Measurements from ENCODE around the gene CHTF8.

Gene CHTF8

GRCh38 chr16:69084289-69084688 is 48.1 kb downstream of the CHTF8 start:
- no peak for DNase-seq

DNA sequence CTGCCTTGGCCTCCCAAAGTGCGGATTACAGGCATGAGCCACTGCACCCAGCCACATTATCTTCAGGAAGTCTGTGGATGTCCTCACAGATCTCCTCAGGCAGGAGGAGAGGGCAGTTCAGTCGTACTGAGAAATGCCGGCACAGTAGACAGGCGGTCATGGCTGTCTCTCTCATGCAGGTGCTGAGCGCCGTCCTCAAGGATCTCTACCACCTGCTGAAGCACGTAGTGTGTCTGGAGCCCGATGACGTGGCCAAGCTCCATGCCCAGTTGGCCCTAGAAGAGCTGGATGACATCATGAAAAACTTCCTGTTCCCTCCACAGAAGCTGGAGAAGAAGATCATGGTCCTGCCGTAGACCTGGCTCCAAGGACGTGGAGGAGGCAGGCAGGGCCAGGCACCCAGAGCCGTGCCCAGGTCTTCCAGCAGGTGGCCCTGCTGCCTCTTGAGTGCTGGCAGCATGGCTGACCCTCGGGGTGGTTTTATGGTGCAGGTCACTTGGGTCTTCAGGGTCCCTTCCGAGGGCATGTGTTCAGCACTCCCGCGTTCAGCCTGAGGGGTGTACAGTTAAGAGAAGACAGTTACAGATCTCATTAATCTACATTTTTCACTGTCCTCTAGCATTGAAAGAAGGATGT is 49.0 kb downstream of the CHTF8 start:
- DNase-seq: no peak

DNA sequence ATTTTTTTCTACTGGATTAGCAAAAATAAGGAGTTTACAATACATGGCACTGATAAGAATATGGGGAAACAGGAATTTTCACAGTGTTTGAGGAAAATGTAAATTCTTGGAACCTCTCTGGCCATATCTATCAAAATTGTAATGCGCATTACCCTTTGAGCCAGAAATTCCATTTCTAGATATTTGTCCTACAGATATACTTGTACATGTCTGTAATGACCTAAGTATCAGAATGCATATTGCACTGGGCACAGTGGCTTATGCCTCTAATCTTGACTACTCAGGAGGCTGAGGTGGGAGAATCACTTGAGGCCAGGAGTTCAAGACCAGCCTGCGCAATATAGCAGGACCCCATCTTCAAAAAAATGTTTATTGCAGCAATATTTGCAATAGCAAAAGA is 52.7 kb downstream of the CHTF8 start:
- DNase-seq: no peak

DNA sequence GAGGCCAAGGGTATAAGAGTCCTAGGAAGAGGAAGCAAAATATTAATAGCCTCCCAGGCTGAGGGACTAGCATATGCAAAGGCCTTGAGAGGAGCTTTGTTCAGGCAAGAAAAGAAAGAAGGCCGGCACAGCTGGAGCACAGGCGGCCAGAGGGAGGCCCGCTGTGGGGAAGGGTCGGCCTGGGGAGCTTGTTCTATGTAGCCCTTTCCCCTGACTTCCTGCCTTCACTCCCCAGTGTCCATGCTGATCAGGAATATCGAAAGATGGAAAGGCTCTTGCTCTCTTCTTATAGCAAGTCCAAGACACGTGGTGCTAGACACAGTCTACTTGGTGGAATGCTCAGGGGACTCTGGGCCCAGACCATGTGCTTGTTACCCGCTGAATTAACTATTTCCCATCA is 54.3 kb downstream of the CHTF8 start:
- no peak for DNase-seq

DNA sequence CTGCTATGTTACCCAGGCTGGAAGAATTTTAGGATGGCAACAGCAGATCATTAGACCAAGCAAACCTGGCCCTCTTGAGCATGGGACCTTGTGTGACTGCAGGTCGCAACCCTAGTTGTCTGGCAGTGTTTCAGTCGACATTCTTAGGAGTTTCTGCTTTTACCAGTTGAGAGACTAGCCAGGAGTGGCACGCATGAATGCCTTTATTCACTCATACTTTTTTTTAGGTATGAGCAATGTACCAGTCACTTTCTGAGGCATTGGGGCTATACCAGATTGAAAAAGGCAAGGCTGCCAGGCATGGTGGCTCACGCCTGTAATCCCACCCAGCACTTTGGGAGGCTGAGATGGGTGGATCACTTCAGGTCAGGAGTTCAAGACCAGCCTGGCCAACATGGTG is 55.1 kb downstream of the CHTF8 start:
- DNase-seq: no peak

DNA sequence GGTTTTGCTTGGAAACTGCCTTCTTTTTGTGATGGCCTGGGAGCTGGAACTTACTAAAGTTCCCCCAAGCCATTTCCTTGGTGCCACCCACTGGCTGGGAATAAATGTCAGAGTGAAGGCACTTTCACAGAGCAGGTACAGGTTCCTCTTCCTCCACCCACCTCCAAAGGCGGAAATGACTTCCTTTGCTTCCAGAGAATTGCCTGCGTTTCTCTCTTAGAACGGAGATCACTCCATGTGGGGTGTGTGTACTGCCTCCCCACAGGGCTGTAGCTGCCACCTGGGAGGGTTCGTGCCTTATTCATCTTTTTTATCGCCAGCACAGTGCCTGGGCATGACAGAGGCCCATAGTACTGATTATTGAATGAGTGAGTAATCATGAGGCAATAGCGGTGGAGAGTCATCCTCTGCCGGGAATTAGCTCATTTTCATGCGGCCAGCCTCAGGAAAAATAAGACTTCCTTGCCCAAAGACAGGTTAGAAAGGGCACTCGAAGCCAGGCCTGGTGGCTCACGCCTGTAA is 59.1 kb downstream of the CHTF8 start:
- no peak for DNase-seq

GRCh38 chr16:69072640-69072974 is 59.8 kb downstream of the CHTF8 start:
- no peak for DNase-seq

DNA sequence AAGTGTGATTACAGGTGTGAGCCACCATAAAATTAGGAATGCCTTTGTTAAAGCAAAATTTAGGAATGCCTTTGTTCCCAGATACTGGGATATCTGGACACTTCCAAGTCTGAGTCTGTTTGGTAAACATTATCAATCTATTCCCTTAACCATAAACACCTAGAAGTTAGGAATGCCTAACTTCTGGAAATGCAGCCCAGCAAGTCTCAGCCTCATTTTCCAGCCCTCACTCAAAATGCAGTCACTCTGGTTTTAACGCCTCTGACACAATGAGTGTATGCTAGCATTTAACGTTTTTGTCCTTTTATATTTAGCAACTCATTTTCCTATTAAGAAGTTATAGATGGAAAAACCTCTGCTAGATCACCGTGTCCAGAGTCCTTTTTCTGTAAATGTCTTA is 61.4 kb downstream of the CHTF8 start:
- no peak for DNase-seq

GRCh38 chr16:69069504-69069903 is 62.9 kb downstream of the CHTF8 start:
- DNase-seq: no peak

All from Kasumi-1 (cell line).